HepG2 (cell line): Measurements from ENCODE around the gene GRIN3B. TPM values are rescaled to one million over a fixed set of nuclear protein-coding genes. Genes with fewer than 3 reads are reported as not detected.

Experiments used
- ARNT2 ChIP-seq: sonication (generic); formaldehyde crosslinking; IDR thresholded peaks from 2 replicates; pipeline ENCODE4 v1.8.0; 2022; ENCODE audit warnings: mild to moderate bottlenecking, low read depth, missing genetic modification reagents, moderate library complexity
- CREBL2 ChIP-seq: sonication (generic); formaldehyde crosslinking; IDR thresholded peaks from 2 replicates; pipeline ENCODE4 v1.8.1; 2023; ENCODE audit warnings: missing genetic modification reagents, mild to moderate bottlenecking, borderline replicate concordance
- GATAD1 ChIP-seq: IDR thresholded peaks from 2 replicates; pipeline ENCODE4 v1.6.1; 2016; ENCODE audit warnings: missing genetic modification reagents, missing compliant biosample characterization
- HMGXB4 ChIP-seq, 2 experiments: sonication (generic) in 1 of 2; formaldehyde crosslinking in 1 of 2; IDR thresholded peaks; 2 replicates each; pipeline versions ENCODE4 v1.4.0 to v1.6.1; 2018 to 2020; ENCODE audit warnings: missing genetic modification reagents in 2 of 2, borderline replicate concordance in 1 of 2, low read depth in 1 of 2, mild to moderate bottlenecking in 1 of 2, missing biosample characterization in 1 of 2
- MTA1 ChIP-seq: sonication (generic); formaldehyde crosslinking; IDR thresholded peaks from 2 replicates; pipeline ENCODE4 v1.4.0; 2020; ENCODE audit warnings: missing genetic modification reagents, mild to moderate bottlenecking, borderline replicate concordance
- NFIC ChIP-seq: IDR thresholded peaks from 2 replicates; pipeline ENCODE4 v1.6.1; 2012; ENCODE audit warnings: mild to moderate bottlenecking, low read length, inconsistent platforms
- NONO ChIP-seq, 2 experiments: fragments of 450-650 bp in 1 of 2; sonication (generic) in 1 of 2; formaldehyde crosslinking in 1 of 2; IDR thresholded peaks in 1 of 2; conservative IDR thresholded peaks in 1 of 2; 2 replicates each; pipeline versions ENCODE4 v1.6.1 to v1.8.0; 2017 to 2022; ENCODE audit warnings: mild to moderate bottlenecking in 1 of 2, missing genetic modification reagents in 1 of 2, moderate library complexity in 1 of 2
- NR2F6 ChIP-seq, 2 experiments: IDR thresholded peaks; 2 replicates each; pipeline ENCODE4 v1.6.1; 2016; ENCODE audit warnings: antibody characterized with exemption in 1 of 2, mild to moderate bottlenecking in 1 of 2
- POLR2AphosphoS5 ChIP-seq: IDR thresholded peaks from 2 replicates; pipeline ENCODE4 v1.6.1; 2012; ENCODE audit warnings: low read depth, low read length
- RCOR2 ChIP-seq: IDR thresholded peaks from 2 replicates; pipeline ENCODE4 v1.6.1; 2016; ENCODE audit warnings: missing biosample characterization, missing genetic modification reagents
- SMAD9 ChIP-seq: sonication (generic); formaldehyde crosslinking; IDR thresholded peaks from 2 replicates; pipeline ENCODE4 v1.5.1; 2020; ENCODE audit warnings: mild to moderate bottlenecking, missing genetic modification reagents
- TCF7L2 ChIP-seq: IDR thresholded peaks from 2 replicates; pipeline ENCODE4 v1.6.1; 2011; ENCODE audit warnings: mild to moderate bottlenecking, low read depth, low read length, moderate library complexity
- TSC22D2 ChIP-seq: sonication (generic); formaldehyde crosslinking; IDR thresholded peaks from 2 replicates; pipeline ENCODE4 v1.5.1; 2020; ENCODE audit warnings: missing genetic modification reagents, mild to moderate bottlenecking, borderline replicate concordance
- ZFP37 ChIP-seq: sonication (generic); formaldehyde crosslinking; IDR thresholded peaks from 2 replicates; pipeline ENCODE4 v1.4.0; 2020; ENCODE audit warnings: missing genetic modification reagents, borderline replicate concordance
- ZNF407 ChIP-seq: sonication (generic); formaldehyde crosslinking; IDR thresholded peaks from one replicate; pipeline ENCODE4 v1.5.1; 2020; ENCODE audit warnings: mild to moderate bottlenecking, missing genetic modification reagents; ENCODE audit errors: not compliant biosample characterization
- ZNF749 ChIP-seq: sonication (generic); formaldehyde crosslinking; IDR thresholded peaks from 2 replicates; pipeline ENCODE4 v1.8.0; 2022; ENCODE audit warnings: mild to moderate bottlenecking, missing genetic modification reagents, moderate library complexity, borderline replicate concordance
- ZNF768 ChIP-seq: sonication (generic); formaldehyde crosslinking; IDR thresholded peaks from 2 replicates; pipeline ENCODE4 v1.4.0; 2020; ENCODE audit warnings: missing genetic modification reagents
- ZNF788 ChIP-seq: sonication (generic); formaldehyde crosslinking; IDR thresholded peaks from 2 replicates; pipeline ENCODE4 v1.5.0; 2020; ENCODE audit warnings: mild to moderate bottlenecking, missing genetic modification reagents, borderline replicate concordance
- polyA plus RNA-seq, 8 experiments: library from polyadenylated mRNA; depleted of rRNA in 3 of 8; stranded (reverse) in 7 of 8; unstranded in 1 of 8; fragments of >200 nt; fragmentation: Illumina TruSeq in 4 of 8; extraction: Trizol in 4 of 8; gene quantifications; 2 replicates each; pipeline versions ENCODE4 v1.2.1 to v1.2.3, GENCODE V29; 2011 to 2016; ENCODE audit warnings: low read depth in 4 of 8, missing spikeins in 1 of 8, mixed read lengths in 1 of 8; ENCODE audit not compliant: insufficient read depth in 1 of 8
- total RNA-seq, 5 experiments: library from RNA; depleted of rRNA; stranded (reverse); fragments of >200 nt; fragmentation: Illumina TruSeq; extraction: Trizol; gene quantifications; 2 replicates each; pipeline ENCODE4 v1.2.3, GENCODE V29; 2016; ENCODE audit warnings: low read depth in 1 of 5

The GRIN3B gene
- total and polyA plus RNA-seq, 2 of the 13 experiments (the other 11 are each of a cell fraction or from before 2014, with no cell fraction given): 0.07 to 0.20 TPM

- peak; percentile 78 for TF ChIP-seq ZNF407 (CRISPR knock-in tag)
- TF ChIP-seq NONO (IDR thresholded peaks at IDR 0.05): no peak
- peak; percentile 66; the same call in 1 of the 2 replicates for TF ChIP-seq NONO (CRISPR knock-in tag; conservative IDR thresholded peaks at IDR 0.05)
- TF ChIP-seq HMGXB4 (CRISPR knock-in tag; IDR thresholded peaks at IDR 0.05; ENCODE audit: borderline replicate concordance in 1 of 2, low read depth in 1 of 2): peak; percentile 70 to 83; a peak in 2 of 4 replicates
- no peak for TF ChIP-seq ZFP37 (CRISPR knock-in tag)
- peak; percentile 64; the same call in 1 of the 2 replicates for TF ChIP-seq MTA1
- peak; percentile 62 for TF ChIP-seq ZNF768
- TF ChIP-seq TCF7L2: no peak
- TF ChIP-seq NFIC: no peak
- TF ChIP-seq TSC22D2 (CRISPR knock-in tag): no peak
- TF ChIP-seq POLR2AphosphoS5: peak; percentile 54
- no peak for TF ChIP-seq ZNF749 (CRISPR knock-in tag)
- no peak for TF ChIP-seq RCOR2 (CRISPR knock-in tag)
- no peak for TF ChIP-seq NR2F6 (IDR thresholded peaks at IDR 0.05)
- 0 out of 2 replicates have a peak, but pooled peaks have one; percentile 46 for TF ChIP-seq NR2F6 (CRISPR knock-in tag; IDR thresholded peaks at IDR 0.05)
- TF ChIP-seq CREBL2 (CRISPR knock-in tag): peak; percentile 71; the same call in 1 of the 2 replicates
- TF ChIP-seq GATAD1: peak; percentile 98
- TF ChIP-seq SMAD9 (CRISPR knock-in tag): 0 out of 2 replicates have a peak, but pooled peaks have one; percentile 35
- peak; percentile 80; the same call in 1 of the 2 replicates for TF ChIP-seq ZNF788 (CRISPR knock-in tag)
- 0 out of 2 replicates have a peak, but pooled peaks have one; percentile 15 for TF ChIP-seq ARNT2 (CRISPR knock-in tag)
Measured at GRCh38 chr19:984165-984967, 15.9 kb upstream of the GRIN3B start, which contains the start of gene WDR18 (continued).
